HCT116 (cell line): ENCODE data around the gene DARS1. TPM values are rescaled to one million over a fixed set of nuclear protein-coding genes. Genes with fewer than 3 reads are reported as not detected.

ENCODE experiments used
- ATAC-seq: fragments of 200-7000 bp; cut with Tn5 transposase; 2 replicates; pipeline ENCODE4 v1.9.1; 2020; ENCODE audit warnings: mild to moderate bottlenecking, moderate library complexity
- BruUV-seq: library from RNA; stranded (reverse); fragments of 400-500 nt; replicated peaks from 2 replicates; lab custom pipeline; 2021; lab: Mats Ljungman, UMichigan
- CTCF ChIA-PET: fragments of 300-600 bp; sonication (Branson Sonifier 250); formaldehyde crosslinking; loops from one replicate; lab custom pipeline; 2021; ENCODE audit warnings: antibody characterized with exemption; lab: Charles Lee
- POLR2A ChIA-PET: fragments of 300-600, 350-600 bp; sonication (Branson Sonifier 250); formaldehyde crosslinking; loops from one replicate; lab custom pipeline; 2021; ENCODE audit warnings: antibody characterized with exemption; lab: Charles Lee
- RAD21 ChIA-PET, 2 experiments: fragments of 300-600 bp; sonication (Branson Sonifier 250); formaldehyde crosslinking; loops; one replicate each; lab custom pipeline; 2023; ENCODE audit warnings: low total read pairs in 2 of 2; ENCODE audit not compliant: uncharacterized antibody in 2 of 2, unreplicated experiment in 2 of 2, low non-redundant PET in 1 of 2; lab: Charles Lee
- DNase-seq: peaks from one replicate; pipeline ENCODE4 v3.0.0-alpha.2; 2010; ENCODE audit warnings: low read depth, low spot score
- H2AFZ ChIP-seq: fragments of 200-600 bp; shearing (Covaris generic), sonication (generic); 2 replicates; pipeline ENCODE4 v1.6.1; 2017; ENCODE audit warnings: low read depth, mixed run types, mixed read lengths, antibody characterized with exemption, low read length; ENCODE audit not compliant: poor library complexity, severe bottlenecking
- H3K27ac ChIP-seq: 2 replicates; pipeline ENCODE4 v1.5.1; 2012; ENCODE audit warnings: low read depth, low read length
- H3K27me3 ChIP-seq: fragments of 200-600 bp; sonication (generic); 2 replicates; pipeline ENCODE4 v1.6.1; 2016; ENCODE audit warnings: mixed run types, low read length, mixed read lengths; ENCODE audit not compliant: insufficient read depth
- H3K36me3 ChIP-seq, 2 experiments: fragments of 200-500 bp in 1 of 2; fragments of 200-600 bp in 1 of 2; sonication (Bioruptor generic) in 1 of 2; sonication (generic) in 1 of 2; 2 replicates each; pipeline versions ENCODE4 v1.5.1 to v1.6.1; 2014 to 2016; ENCODE audit warnings: low read length in 2 of 2, inconsistent platforms in 1 of 2, mixed read lengths in 1 of 2, mixed run types in 1 of 2; ENCODE audit not compliant: insufficient read depth in 2 of 2, control insufficient read depth in 1 of 2
- H3K4me1 ChIP-seq, 2 experiments: fragments of 200-600 bp in 1 of 2; sonication (generic) in 1 of 2; 2 replicates each; pipeline versions ENCODE4 v1.5.1 to v1.6.1; 2012 to 2017; ENCODE audit warnings: low read length in 2 of 2, inconsistent platforms in 1 of 2, mild to moderate bottlenecking in 1 of 2, mixed read lengths in 1 of 2, mixed run types in 1 of 2, moderate library complexity in 1 of 2; ENCODE audit not compliant: insufficient read depth in 2 of 2, control insufficient read depth in 1 of 2
- H3K4me2 ChIP-seq: fragments of 200-600 bp; sonication (generic); 2 replicates; pipeline ENCODE4 v1.6.1; 2017; ENCODE audit warnings: mixed run types, low read length, mixed read lengths
- H3K4me3 ChIP-seq, 2 experiments: fragments of 200-600 bp in 1 of 2; sonication (generic) in 1 of 2; replicated peaks in 1 of 2; 2 replicates each; pipeline ENCODE4 v1.5.1; 2011 to 2016; ENCODE audit warnings: low read length in 2 of 2, control low read depth in 1 of 2, low read depth in 1 of 2, mild to moderate bottlenecking in 1 of 2, mixed read lengths in 1 of 2, mixed run types in 1 of 2
- H3K79me2 ChIP-seq: fragments of 200-600 bp; sonication (generic); 2 replicates; pipeline ENCODE4 v1.6.1; 2017; ENCODE audit warnings: mild to moderate bottlenecking, mixed run types, low read length, moderate library complexity, mixed read lengths; ENCODE audit not compliant: insufficient read depth
- H3K9ac ChIP-seq: fragments of 200-600 bp; sonication (generic); 2 replicates; pipeline ENCODE4 v1.6.1; 2016; ENCODE audit warnings: low read length, mixed read lengths
- H3K9me2 ChIP-seq: fragments of 200-600 bp; sonication (generic), shearing (Covaris generic); 2 replicates; pipeline ENCODE4 v1.6.1; 2017; ENCODE audit warnings: mixed run types, mild to moderate bottlenecking, moderate library complexity; ENCODE audit not compliant: insufficient read depth
- H3K9me3 ChIP-seq, 2 experiments: fragments of 200-500 bp in 1 of 2; fragments of 200-600 bp in 1 of 2; sonication (Bioruptor generic) in 1 of 2; sonication (generic) in 1 of 2; 2 replicates each; pipeline ENCODE4 v1.6.1; 2014 to 2017; ENCODE audit warnings: low read length in 2 of 2, mixed read lengths in 2 of 2, inconsistent platforms in 1 of 2, low read depth in 1 of 2, mild to moderate bottlenecking in 1 of 2, mixed run types in 1 of 2, moderate library complexity in 1 of 2; ENCODE audit not compliant: control insufficient read depth in 1 of 2, insufficient read depth in 1 of 2
- H4K20me1 ChIP-seq: fragments of 200-600 bp; sonication (generic), shearing (Covaris generic); 2 replicates; pipeline ENCODE4 v1.6.1; 2017; ENCODE audit warnings: mixed run types, mild to moderate bottlenecking, moderate library complexity; ENCODE audit not compliant: insufficient read depth
- ATF3 ChIP-seq: IDR thresholded peaks from 2 replicates; pipeline ENCODE4 v1.6.1; 2012
- CEBPB ChIP-seq: IDR thresholded peaks from 2 replicates; pipeline ENCODE4 v1.6.1; 2012; ENCODE audit warnings: low read depth
- CTCF ChIP-seq, 3 experiments: fragments of 200-600 bp in 1 of 3; sonication (generic) in 1 of 3; IDR thresholded peaks in 2 of 3; conservative IDR thresholded peaks in 1 of 3; 2 replicates each; pipeline ENCODE4 v1.5.1; 2012 to 2017; ENCODE audit warnings: low read depth in 2 of 3, low read length in 2 of 3, antibody characterized with exemption in 1 of 3, borderline replicate concordance in 1 of 3, control low read depth in 1 of 3, mild to moderate bottlenecking in 1 of 3, mixed read lengths in 1 of 3, mixed run types in 1 of 3, moderate library complexity in 1 of 3; ENCODE audit not compliant: insufficient read depth in 1 of 3
- EGR1 ChIP-seq: IDR thresholded peaks from 2 replicates; pipeline ENCODE4 v1.6.1; 2012; ENCODE audit warnings: low read depth
- EZH2 ChIP-seq: fragments of 200-600 bp; sonication (generic); IDR thresholded peaks from 2 replicates; pipeline ENCODE4 v1.6.1; 2017; ENCODE audit warnings: antibody characterized with exemption, mixed run types
- EZH2phosphoT487 ChIP-seq: fragments of 200-600 bp; IDR thresholded peaks from 2 replicates; pipeline ENCODE4 v1.6.1; 2018; ENCODE audit warnings: antibody characterized with exemption, borderline replicate concordance
- FOSL1 ChIP-seq: IDR thresholded peaks from 2 replicates; pipeline ENCODE4 v1.6.1; 2012; ENCODE audit warnings: low read depth
- JUND ChIP-seq: IDR thresholded peaks from 2 replicates; pipeline ENCODE4 v1.6.1; 2012
- POLR2A ChIP-seq: IDR thresholded peaks from 2 replicates; pipeline ENCODE4 v1.7.0; 2011; ENCODE audit warnings: borderline replicate concordance; ENCODE audit not compliant: insufficient read depth, insufficient read length; ENCODE audit errors: extremely low read depth
- REST ChIP-seq: IDR thresholded peaks from 2 replicates; pipeline ENCODE4 v1.6.1; 2012; ENCODE audit warnings: low read depth
- SIN3A ChIP-seq: IDR thresholded peaks from 2 replicates; pipeline ENCODE4 v1.6.1; 2012; ENCODE audit warnings: low read depth
- SP1 ChIP-seq: IDR thresholded peaks from 2 replicates; pipeline ENCODE4 v1.6.1; 2012; ENCODE audit warnings: low read depth
- SRF ChIP-seq: IDR thresholded peaks from 2 replicates; pipeline ENCODE4 v1.6.1; 2012; ENCODE audit warnings: low read depth
- TCF7L2 ChIP-seq: IDR thresholded peaks from 2 replicates; pipeline ENCODE4 v1.7.0; 2011; ENCODE audit warnings: borderline replicate concordance, inconsistent platforms; ENCODE audit not compliant: insufficient read depth, insufficient read length; ENCODE audit errors: extremely low read depth
- YY1 ChIP-seq: IDR thresholded peaks from 2 replicates; pipeline ENCODE4 v1.6.1; 2011; ENCODE audit warnings: low read length, low read depth, moderate library complexity, mild to moderate bottlenecking; ENCODE audit not compliant: insufficient replicate concordance; ENCODE audit errors: extremely low read depth
- ZBTB33 ChIP-seq: IDR thresholded peaks from 2 replicates; pipeline ENCODE4 v1.6.1; 2011; ENCODE audit warnings: mild to moderate bottlenecking, low read length, moderate library complexity; ENCODE audit not compliant: insufficient replicate concordance; ENCODE audit errors: extremely low read depth
- ZFX ChIP-seq: fragments of 450-650 bp; IDR thresholded peaks from 2 replicates; pipeline ENCODE4 v1.6.1; 2017
- ZNF274 ChIP-seq: fragments of 200-500 bp; sonication (Bioruptor generic); IDR thresholded peaks from 2 replicates; pipeline ENCODE4 v1.6.1; 2014; ENCODE audit warnings: mild to moderate bottlenecking, low read depth, low read length, inconsistent platforms
- intact Hi-C: fragments of 100-400 bp; cut with micrococcal nuclease; formaldehyde crosslinking; loops from 2 replicates; pipeline ENCODE4 v1.10.0; 2022
- total RNA-seq: library from RNA; stranded (reverse); gene quantifications from one replicate; pipeline ENCODE4 v1.2.1, GENCODE V29; 2021; ENCODE audit not compliant: unreplicated experiment
- TF ChIP-seq, protein P1 (sequence below): IDR thresholded peaks from 2 replicates; pipeline ENCODE4 v1.6.1; 2012

The DARS1 gene
- total RNA-seq, 1 experiment from 2014 or later = 94.8 TPM

DNA sequence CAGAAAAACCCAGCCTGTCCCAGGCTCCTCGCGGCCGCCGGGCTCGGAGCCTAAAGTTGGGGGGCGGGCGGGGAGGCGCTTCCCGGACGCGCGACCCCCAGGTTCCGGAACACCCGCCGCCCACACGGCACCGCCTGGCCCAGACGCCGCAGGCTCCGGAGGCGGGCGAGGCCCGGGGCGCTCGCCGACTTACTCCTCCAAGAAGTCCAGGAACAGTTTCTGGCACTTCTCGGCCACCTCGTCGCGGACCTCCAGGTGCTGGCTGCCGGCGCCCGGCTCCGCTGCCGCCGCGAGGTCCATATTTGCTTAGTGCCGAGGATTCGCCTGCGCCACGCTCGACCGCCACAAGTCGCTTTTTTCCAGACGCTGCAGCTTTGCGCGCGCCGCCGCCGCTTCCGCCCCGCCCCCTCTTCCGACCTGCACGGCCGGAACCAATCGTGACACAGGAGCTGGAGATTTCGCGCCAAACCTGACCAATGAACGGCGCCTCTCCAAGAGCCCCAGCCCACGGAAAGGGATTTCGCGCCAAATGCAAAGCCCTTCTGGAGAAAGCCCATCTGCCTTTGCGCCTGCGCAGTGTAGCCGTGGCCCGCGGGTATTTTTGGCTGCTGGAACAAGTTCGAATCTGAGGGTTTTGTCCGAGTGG lies 109.2 kb downstream of the DARS1 start, which contains the start of gene MCM6:
Gene MCM6 (minus strand): TSS at position 378 of the 646 bp plus-strand sequence. CDS start 78 bp downstream, at position 300.
- BruUV-seq = no TSS peak
- ChIA-PET CTCF (interaction anchor here (0.7 to 1.0 kb wide), 4 partner anchors 9 to 887 kb away, joined by 3 to 5 read pairs (median 4); no protein-coding TSS in a partner anchor), POLR2A (interaction anchor here (0.6 kb wide), 1 partner anchor 27 kb away, joined by 3 read pairs; no protein-coding TSS in a partner anchor)
- peak; percentile 59; the same call in 1 of the 2 replicates for TF ChIP-seq SRF
- TF ChIP-seq ZFX = peak; percentile 74
- peak; percentile 49 for TF ChIP-seq TCF7L2
- TF ChIP-seq ZBTB33 = no peak
- no peak for TF ChIP-seq CTCF (IDR thresholded peaks at IDR 0.05 in 2 of 3, conservative IDR thresholded peaks at IDR 0.05 in 1 of 3; ENCODE audit: borderline replicate concordance in 1 of 3, insufficient read depth in 1 of 3, low read depth in 2 of 3, low read length in 2 of 3)
- TF ChIP-seq CEBPB = no peak
- TF ChIP-seq SIN3A = no peak
- TF ChIP-seq POLR2A = no peak
- TF ChIP-seq ATF3 = no peak
- TF ChIP-seq EZH2phosphoT487 = no peak
- TF ChIP-seq SP1 = peak; percentile 92
- no peak for TF ChIP-seq EZH2
- TF ChIP-seq REST = no peak
- TF ChIP-seq EGR1 = peak; percentile 78
- no peak for TF ChIP-seq FOSL1
- TF ChIP-seq YY1 = peak; percentile 6
- no peak for TF ChIP-seq ZNF274
- TF ChIP-seq, protein P1, sequence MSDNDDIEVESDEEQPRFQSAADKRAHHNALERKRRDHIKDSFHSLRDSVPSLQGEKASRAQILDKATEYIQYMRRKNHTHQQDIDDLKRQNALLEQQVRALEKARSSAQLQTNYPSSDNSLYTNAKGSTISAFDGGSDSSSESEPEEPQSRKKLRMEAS = peak; percentile 86
- no peak for TF ChIP-seq JUND

More for the DNA sequence above, 109.2 kb downstream of the DARS1 start, which contains the start of gene MCM6:
- RAD21 ChIA-PET = no interaction called here
- Histone ChIP-seq H4K20me1 (0 out of 2 replicates have a peak, but pooled peaks cover 5% of the 10 kb centered on the region), H3K4me1 (peaks cover 7 to 19% of the 10 kb centered on the region in 2 experiments; a peak in 2 of 4 replicates), H3K9me3 (no peaks in the 10 kb centered on the region), H3K27me3 (no peaks in the 10 kb centered on the region), H2AFZ (peak within 1 kb of the TSS; percentile 65), H3K9me2 (no peaks in the 10 kb centered on the region), H3K79me2 (peaks cover 41% of the 10 kb centered on the region), H3K4me3 (peak within 1 kb of the TSS; percentile 82 to 94), H3K27ac (peak within 1 kb of the TSS; percentile 72), H3K4me2 (peak within 1 kb of the TSS; percentile 94), H3K9ac (peak within 1 kb of the TSS; percentile 98), H3K36me3 (peaks cover 7 to 14% of the 10 kb centered on the region in 2 experiments)
- ATAC-seq (peak; percentile 95), DNase-seq (peak; percentile 99)
- intact Hi-C loops = no loop called here
